Stimulated activated CD8-positive, alpha-beta memory T cell treated with anti-CD3 and anti-CD28 coated beads, Interleukin-2, amount 100 ng/mL, for 1 hour (primary cell): ENCODE measurements around the gene TMCC1.
"Not testable (repeated sequence)": the region's sequence is repeated elsewhere in the genome, so short reads cannot be mapped to it uniquely, and the experiment has no call there.

ENCODE experiments used
- DNase-seq, 2 donors: peaks; one replicate each; pipeline ENCODE4 v3.0.0-alpha.2; 2020; ENCODE audit warnings: low read depth in 2 of 2

The TMCC1 gene

GRCh38 chr3:129727707-129728106, 165.8 kb downstream of the TMCC1 start:
- no peak for DNase-seq

- no peak for DNase-seq
Measured at GRCh38 chr3:129723558-129724324, 169.8 kb downstream of the TMCC1 start.

- DNase-seq: no peak
Measured at GRCh38 chr3:129722527-129722926, 171.0 kb downstream of the TMCC1 start.

- no peak for DNase-seq
Measured at GRCh38 chr3:129718201-129718600, 175.3 kb downstream of the TMCC1 start.

GRCh38 chr3:129715854-129716253, 177.7 kb downstream of the TMCC1 start:
- no peak for DNase-seq

GRCh38 chr3:129708328-129708861, 185.1 kb downstream of the TMCC1 start:
- no peak for DNase-seq

GRCh38 chr3:129705274-129705673, 188.2 kb downstream of the TMCC1 start:
- DNase-seq: no peak

GRCh38 chr3:129703913-129704312, 189.6 kb downstream of the TMCC1 start:
- DNase-seq: no peak

- no peak for DNase-seq
Measured at GRCh38 chr3:129702934-129703712, 190.4 kb downstream of the TMCC1 start.

- DNase-seq: no peak
Measured at GRCh38 chr3:129701161-129701560, 192.3 kb downstream of the TMCC1 start.

GRCh38 chr3:129699612-129700011, 193.9 kb downstream of the TMCC1 start:
- no peak for DNase-seq

- no peak for DNase-seq
Measured at GRCh38 chr3:129699199-129699598, 194.3 kb downstream of the TMCC1 start.

GRCh38 chr3:129697229-129697969, 196.1 kb downstream of the TMCC1 start:
- DNase-seq: no peak

- DNase-seq: not testable (repeated sequence)
Measured at GRCh38 chr3:129696430-129696829, 197.1 kb downstream of the TMCC1 start.

- DNase-seq: no peak
Measured at GRCh38 chr3:129695230-129695629, 198.3 kb downstream of the TMCC1 start.

- no peak for DNase-seq
Measured at GRCh38 chr3:129694228-129694627, 199.3 kb downstream of the TMCC1 start.

GRCh38 chr3:129692743-129693142, 200.8 kb downstream of the TMCC1 start:
- no peak for DNase-seq

GRCh38 chr3:129690963-129691362, 202.5 kb downstream of the TMCC1 start:
- DNase-seq: no peak

- no peak for DNase-seq
Measured at GRCh38 chr3:129690406-129690805, 203.1 kb downstream of the TMCC1 start.

GRCh38 chr3:129689036-129689435, 204.5 kb downstream of the TMCC1 start:
- DNase-seq: no peak

GRCh38 chr3:129688271-129688895, 205.1 kb downstream of the TMCC1 start:
- DNase-seq: no peak
